HG03039 (cell line): Measurements from ENCODE around the gene RPL35A.
"Not testable (repeated sequence)": the region's sequence is repeated elsewhere in the genome, so short reads cannot be mapped to it uniquely, and the experiment has no call there.

ENCODE experiments used
- ATAC-seq: cut with Tn5 transposase; IDR thresholded peaks from one replicate; pipeline ENCODE4 v1.9.1; 2021; ENCODE audit warnings: mild to moderate bottlenecking, moderate library complexity; ENCODE audit not compliant: unreplicated experiment

The RPL35A gene

DNA sequence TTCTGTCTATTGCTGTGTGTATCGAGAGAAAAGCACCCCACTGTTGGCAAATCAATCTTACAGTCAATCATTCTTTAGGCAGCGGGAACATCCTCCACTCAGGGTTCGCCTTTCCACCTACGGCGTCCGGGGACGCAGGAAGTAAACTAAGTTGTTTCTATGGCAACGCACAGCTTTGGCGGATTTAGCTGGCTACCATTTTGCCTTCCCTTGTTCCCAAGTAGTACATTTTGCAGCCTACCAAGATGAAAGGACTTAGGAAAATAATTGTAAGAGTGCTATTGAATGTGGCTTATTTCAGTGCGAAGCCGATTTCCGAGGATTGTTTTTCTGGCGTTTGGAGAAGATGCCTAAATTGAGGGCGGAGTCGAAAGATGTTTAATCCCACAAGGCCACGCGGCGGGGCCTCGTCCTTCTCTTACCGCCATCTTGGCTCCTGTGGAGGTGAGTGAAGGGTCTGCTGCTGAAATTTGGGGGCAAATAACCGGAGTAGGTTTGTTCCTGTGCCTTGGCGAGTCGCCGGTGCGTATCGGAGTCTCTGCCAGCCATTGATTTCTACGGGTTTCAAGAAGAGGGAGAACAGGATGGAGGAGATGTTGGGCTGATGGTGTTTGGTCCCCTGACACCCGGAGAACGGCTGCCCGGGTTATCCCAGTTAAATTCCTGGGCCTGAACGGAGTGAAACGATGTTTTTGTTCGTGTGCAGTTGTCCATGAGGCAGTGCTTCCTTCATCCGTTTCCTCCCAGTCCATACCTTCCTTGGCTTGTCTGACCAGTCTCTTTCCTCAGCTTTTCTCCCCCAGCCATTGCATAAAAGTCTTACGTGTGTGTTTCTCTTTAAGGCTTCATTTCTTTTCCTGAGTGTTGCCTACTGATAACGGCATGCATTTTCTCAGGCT lies at the start of gene RPL35A:
TSS of gene RPL35A (plus strand) at position 413 of the 899 bp plus-strand sequence. CDS start 778 bp downstream, outside the sequence.
- ATAC-seq = peak; percentile 76

DNA sequence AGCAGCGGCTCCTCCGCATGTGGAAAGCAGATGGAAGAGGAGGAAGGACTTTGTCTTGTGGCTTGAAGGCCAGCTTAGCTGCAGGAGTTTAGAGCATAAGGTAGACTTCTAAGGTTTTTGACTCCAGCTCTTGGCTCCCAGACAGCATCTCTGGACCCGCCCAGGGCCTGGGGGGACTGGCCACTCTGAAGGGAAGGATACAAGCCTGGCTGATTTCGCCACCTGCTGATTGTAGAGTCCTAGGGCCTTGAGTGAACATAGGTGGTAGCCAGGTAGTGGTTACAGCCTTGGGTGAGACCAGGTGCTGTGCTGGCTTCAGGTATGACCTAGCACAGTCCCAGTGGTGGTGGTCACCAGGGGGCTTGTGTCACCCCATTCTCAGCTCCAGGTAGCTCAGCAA lies 48.4 kb upstream of the RPL35A start:
- ATAC-seq = no peak

DNA sequence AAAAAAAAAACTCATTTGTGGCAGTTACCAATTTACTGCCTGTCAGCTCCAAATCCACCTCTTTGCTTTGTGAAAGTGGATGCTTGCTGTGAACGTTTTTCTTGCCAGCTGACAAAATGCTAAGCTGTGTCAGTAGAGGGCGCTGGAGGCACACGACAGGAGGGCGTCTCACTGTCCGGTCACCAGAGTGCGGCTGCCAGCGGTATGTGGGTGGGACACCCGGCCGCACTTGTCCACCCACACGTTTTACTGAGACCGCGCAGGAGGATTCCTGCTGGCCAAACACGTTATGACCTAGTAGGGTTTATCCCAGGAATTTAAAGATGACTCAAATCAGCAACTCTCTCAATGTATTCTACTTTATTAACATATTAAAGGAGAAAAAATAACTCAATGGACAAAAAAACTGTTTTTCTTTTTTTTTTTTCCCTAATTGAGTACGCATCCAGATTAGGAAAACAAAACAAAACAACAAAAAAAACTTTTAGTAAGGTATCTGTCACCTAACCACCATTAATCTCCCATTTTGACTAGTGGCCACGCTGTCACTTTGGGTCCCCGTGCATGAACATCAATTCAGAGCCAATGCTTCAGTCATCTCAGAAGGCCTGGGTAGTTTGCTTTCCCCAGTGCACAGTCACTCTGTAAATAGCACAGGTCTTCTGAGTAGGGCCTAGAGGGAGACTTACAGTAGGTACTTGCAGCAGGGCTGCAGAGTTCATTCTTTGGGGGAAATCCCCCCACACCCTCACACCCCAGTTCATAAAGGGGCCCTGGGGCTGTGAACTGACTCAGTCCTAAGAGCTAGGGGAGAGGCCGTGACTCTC lies 43.8 kb upstream of the RPL35A start:
- ATAC-seq = peak; percentile 93

DNA sequence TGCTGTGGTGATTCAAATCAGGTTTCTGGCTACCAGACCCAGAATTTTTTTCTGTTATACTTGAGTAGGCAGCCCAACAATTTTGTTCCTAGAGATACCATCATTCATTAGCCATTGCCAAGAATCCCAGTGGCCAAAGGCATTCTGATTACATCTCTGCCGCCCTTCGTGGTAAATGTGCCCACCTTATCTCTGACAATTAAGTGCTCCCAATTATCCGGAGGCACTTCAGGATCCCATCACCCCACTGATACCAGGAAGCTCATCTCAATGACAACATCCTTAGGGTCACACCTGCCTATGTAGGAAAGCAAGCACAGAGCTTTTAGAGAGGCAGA lies 43.2 kb upstream of the RPL35A start:
- no peak for ATAC-seq

DNA sequence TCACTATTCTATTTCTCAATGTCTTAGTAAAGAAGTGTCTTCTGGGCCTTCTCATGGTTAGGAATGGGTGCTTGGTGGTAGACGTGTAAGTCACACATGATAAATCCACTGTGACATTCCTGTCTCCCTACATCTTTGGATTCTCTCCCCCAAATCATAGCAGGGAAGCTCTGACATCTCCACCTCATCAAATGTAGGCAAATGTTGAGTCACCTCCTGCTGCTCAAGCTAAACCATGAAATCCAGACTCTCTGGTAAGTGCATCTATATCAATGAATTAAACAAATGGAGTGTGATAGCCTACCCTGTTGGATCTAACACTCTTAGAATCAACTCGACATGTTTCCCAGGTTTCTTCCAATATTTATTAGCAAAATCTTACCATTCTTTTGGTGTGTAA lies 42.8 kb upstream of the RPL35A start:
- no peak for ATAC-seq

DNA sequence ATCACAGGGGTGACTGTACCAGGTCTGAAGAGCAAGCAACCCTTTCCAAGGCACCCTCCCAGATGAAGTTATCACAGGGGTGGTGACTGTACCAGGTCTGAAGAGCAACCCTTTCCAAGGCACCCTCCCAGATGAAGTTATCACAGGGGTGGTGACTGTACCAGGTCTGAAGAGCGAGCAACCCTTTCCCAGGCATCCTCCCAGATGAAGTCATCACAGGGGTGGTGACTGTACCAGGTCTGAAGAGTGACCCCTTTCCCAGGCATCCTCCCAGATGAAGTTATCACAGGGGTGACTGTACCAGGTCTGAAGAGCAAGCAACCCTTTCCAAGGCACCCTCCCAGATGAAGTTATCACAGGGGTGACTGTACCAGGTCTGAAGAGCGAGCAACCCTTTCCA lies 41.4 kb upstream of the RPL35A start:
- not testable (repeated sequence) for ATAC-seq

DNA sequence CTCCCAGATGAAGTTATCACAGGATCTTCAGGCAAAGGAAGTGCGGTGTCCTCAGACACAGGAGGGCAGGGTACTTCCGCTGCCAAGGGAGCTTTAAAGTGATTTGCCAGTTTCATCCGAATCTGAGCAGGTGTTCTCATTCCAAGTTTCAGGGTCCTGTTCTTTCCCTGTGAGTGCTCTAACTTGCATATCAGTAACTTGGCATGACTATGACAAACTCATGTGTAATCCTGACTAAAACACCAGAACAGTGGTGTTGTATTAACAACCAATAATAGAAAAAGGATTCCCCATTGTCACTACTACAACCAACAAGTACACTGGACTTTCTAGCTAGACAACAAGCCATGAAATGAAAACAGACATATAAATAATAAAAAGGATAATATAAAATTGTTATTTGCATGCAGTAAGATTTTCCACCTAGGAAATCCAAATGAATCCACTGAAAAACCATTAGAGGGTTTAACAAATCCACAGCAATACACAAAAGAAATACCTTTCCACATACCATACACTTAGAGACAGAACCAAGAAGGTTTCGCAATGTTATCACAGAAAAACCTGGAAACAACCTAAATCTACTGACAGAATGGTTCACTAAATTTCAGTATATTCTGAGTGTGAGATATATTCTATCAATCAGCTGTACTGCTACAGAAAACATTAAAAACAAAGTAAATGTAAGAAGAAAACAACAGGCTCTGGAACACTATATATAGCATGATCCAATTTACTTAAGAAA lies 40.9 kb upstream of the RPL35A start:
- ATAC-seq = no peak

DNA sequence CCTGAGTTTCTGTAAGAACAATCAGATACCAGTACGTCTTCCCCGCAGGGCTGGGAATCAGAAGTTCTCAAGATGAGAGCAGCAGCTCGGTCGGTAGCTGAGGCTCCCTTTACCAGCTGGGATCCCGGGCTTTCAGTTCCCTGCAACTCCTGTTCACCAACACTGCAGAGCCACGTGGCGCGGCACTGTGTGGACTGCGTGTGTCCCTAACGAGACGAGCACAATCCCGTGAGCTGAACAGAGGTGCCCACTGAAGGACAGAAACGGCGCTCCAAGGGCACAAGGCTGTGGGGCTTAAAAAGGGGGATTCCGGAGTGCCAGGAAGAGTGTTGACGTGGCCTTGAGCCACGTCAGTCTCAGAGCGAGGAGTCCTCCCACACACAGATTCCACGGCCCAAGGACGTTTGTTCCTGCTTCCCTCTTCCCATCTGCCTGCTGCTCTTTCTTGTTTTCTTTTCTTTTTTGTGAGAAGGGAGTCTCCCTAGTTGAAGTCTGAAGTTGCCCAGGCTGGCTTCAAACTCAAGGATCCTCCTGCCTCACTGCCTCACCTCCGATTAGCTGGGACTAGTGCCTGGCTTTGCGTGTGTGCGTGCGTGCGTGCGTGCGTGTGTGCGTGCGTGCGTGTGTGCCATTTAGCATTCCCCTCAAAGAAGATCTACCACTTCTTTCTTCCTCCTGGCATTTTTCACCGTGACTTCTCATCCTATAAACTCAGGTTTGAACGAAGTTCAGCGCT lies 37.1 kb upstream of the RPL35A start:
- ATAC-seq = no peak

DNA sequence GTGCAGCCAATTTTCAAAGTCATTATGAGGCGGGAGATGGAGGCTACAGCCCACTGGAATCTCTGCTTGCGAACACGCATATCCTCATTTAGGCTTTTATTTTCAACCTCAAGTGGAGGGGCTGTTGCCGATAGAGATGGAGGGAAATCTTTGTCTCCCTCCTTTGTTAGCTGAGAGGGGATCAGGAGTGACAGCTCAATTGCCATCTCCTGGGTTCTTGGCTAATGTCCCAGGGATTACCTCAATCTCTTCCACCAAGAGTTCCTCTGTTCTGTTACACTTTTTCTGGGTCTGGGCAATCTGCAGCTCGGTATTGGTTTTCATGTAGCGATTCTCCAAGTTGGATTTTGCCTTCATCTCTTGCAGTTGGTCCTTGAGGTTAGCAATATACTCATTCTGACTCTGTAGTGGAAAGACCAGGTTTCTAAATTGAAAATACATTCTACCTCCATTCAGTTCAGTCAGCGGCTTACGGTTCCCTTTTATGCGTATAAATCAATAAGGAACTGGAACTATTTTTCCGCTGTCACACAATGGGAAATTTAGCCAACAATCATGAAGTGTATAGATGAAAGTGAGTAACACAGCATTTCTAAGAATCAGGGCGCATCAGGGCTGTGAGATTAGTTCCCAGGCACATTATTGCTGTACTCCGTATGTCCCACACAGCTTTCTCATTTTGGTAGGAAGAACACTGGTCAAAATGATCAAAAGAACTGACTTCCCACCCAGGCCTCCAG lies 36.2 kb upstream of the RPL35A start:
- ATAC-seq = no peak

DNA sequence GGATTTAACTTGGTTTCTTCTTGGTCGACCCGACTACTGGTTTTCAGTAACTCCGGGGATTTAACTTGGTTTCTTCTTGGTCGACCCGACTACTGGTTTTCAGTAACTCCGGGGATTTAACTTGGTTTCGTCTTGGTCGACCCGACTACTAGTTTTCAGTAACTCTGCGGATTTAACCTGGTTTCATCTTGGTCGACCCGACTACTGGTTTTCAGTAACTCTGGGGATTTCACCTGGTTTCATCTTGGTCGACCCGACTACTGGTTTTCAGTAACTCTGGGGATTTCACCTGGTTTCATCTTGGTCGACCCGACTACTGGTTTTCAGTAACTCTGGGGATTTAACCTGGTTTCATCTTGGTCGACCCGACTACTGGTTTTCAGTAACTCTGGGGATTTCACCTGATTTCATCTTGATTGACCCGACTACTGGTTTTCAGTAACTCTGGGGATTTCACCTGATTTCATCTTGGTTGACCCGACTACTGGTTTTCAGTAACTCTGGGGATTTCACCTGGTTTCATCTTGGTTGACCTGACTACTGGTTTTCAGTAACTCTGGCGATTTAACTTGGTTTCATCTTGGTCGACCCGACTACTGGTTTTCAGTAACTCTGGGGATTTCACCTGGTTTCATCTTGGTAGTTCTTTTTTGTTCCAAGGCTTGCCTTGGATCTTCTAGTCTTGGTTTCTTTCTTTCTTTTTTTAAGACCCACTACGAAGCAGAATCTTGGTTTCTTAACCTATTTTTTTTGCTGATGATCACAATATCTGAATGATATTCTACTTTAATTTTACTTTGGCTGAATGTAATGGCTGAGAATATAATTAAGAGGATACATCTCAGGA lies 28.3 kb upstream of the RPL35A start:
- ATAC-seq = not testable (repeated sequence)

DNA sequence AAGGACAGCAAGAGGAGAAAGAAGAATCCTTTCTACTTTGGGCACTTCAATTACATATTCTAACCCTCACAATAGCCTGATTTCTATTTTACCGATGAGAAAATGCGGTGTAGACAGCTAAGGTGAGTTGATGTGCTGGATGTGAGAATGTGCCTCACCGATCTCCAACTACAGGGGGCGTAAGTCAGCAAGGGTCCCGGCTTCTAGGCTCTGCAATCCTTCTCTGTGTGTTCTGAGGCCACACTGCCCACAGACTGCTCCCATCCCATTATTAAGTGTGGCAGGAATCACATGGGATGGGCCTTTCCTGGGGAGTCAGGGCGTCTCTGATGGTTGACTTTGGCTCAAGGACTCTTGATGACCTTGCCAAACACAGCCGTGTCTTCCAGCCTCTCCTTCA lies 23.6 kb upstream of the RPL35A start:
- no peak for ATAC-seq

DNA sequence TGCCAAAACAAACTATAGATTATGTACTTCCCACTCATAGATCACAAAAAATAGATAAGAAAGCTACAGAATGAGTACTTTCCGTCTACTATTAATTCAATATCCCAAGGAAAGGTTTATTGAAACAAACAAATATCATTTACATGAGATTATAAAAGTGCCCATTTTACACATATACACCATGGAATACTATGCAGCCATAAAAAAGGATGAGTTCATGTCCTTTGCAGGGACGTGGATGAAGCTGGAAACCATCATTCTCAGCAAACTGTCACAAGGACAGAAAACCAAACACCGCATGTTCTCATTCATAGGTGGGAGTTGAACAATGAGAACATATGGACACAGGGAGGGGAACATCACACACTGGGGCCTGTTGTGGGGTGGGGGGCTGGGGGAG lies 22.4 kb upstream of the RPL35A start:
- not testable (repeated sequence) for ATAC-seq

DNA sequence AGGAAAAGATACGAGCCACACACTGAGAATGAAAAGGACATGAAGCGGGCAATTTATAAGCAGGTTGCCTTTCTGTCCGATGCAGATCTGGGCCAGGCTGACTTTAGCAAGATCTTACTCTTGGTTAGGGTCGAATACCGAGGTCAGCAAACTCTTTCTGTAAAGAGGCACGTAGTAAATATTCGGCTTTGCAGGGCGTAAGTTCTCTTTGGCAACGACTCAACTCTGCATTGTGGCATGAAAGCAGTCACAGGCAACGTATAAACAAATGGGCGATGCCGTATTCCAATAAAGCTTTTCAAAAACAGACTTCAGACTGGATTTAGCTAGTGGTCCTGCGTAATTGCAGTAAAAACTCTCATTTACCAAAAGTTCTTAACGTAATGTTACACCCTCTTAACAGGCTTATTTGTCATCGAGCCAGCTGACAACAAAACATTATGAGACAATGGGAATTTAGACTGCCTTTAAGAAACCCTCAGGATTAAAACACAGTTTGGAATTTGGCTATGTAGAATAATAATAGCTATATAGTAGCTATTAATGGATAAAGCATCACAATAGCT lies 13.1 kb upstream of the RPL35A start:
- no peak for ATAC-seq

DNA sequence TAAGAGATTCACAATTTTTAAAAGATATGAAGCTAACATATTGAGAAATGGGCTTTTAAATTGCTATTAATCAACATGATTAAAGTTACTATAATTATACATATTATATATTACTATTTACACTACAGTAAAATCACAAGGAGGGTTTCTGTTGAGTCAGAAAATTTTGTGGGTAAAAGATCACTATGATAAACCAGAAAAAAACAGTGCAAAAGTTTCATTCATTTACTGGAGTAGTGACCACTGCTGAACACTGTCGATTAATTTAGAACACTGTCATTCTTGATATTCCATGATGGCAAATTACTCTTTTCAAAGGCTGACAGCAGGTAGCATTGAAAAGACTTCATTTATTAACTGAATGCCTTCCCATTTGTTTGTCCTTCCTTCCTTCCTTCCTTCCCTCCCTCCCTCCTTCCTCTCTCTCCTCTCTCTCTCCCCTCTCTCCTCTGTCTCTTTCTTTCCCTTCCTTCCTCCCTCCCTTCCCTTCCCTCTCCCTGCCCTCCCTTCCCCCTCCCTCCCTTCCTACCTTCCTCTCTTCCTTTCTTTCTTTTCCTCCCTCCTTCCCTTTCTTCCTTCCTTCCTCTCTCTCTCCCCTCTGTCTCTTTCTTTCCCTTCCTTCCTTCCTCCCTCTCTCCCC lies 9.1 kb upstream of the RPL35A start:
- ATAC-seq = no peak

DNA sequence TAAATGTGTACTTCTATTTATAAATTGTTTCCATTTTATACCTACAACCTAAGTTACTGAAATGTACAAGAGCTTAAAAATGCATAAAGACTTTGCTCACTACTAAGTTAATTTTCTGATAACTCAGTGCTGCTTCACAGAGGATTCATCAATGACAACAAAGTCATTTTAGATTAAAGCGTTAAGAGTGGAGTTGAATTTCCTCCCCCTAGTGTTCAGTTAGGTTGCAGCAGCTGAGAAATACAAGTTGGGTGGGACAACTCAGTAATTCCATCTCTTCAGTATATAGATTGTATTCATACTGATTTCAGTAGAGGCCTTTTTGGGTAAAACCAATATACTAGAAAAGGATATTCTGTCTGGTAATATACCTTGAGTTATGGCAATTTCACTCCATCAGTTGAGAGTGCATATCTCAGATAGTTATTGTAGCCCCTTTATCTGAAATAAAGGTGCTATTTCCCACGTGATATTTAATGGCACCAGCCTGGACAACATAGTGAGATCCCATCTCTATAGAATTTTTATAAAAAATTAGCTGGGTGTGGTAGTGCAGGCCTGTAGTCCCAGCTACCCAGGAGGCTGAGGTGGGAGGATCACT lies 6.9 kb upstream of the RPL35A start:
- no peak for ATAC-seq

DNA sequence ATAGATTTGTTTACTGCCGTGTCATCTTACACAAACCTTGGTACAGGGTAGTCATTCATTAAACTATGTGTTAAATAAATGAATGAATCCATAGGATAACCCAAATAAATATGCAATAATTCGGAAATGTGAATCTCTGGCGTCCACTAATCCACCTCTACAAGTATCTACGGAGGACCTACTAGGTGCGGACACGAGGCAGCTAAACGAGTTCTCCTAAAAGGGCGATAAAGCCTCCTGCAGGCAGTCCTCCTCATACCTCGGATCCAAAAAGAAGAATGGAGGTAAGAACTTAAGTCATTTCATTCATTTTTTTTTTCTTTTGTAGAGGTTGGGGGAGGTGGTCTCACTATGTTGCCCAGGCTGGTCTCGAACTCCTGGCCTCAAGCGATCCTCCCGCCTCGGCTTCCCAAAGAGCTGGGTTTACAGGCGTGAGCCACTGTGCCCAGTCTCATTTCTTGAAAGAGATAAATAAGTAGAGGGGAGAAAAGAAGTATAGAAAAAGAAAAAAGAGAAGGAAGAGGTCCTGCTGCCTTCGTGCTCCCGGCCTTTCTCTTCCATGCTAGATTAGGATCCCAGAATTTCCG lies 706 bp upstream of the RPL35A start:
- no peak for ATAC-seq

DNA sequence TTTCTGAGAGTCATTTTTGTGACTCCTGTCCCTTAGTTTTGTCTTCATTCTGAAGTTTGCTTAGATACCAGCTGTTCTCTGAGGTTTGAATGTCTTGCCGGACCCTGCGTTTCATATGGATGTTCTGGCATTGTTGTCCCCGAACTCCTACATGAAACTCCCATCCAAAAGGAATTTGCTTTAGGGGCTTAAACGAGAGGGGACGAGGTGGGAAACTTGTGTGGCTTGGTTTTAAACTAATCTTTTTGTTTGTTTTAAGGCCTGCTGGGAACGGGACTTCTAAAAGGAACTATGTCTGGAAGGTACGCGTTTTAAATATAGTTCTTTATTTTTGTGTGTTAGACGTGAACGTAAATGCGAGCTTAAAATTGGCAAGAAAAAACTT lies 679 bp downstream of the RPL35A start:
- no peak for ATAC-seq
